ENCODE data around the gene B3GAT1. TPM values are rescaled to one million over a fixed set of nuclear protein-coding genes. Genes with fewer than 3 reads are reported as not detected.

The B3GAT1 gene
- total RNA-seq, 1 experiment from 2014 or later: 0.05 TPM

DNA sequence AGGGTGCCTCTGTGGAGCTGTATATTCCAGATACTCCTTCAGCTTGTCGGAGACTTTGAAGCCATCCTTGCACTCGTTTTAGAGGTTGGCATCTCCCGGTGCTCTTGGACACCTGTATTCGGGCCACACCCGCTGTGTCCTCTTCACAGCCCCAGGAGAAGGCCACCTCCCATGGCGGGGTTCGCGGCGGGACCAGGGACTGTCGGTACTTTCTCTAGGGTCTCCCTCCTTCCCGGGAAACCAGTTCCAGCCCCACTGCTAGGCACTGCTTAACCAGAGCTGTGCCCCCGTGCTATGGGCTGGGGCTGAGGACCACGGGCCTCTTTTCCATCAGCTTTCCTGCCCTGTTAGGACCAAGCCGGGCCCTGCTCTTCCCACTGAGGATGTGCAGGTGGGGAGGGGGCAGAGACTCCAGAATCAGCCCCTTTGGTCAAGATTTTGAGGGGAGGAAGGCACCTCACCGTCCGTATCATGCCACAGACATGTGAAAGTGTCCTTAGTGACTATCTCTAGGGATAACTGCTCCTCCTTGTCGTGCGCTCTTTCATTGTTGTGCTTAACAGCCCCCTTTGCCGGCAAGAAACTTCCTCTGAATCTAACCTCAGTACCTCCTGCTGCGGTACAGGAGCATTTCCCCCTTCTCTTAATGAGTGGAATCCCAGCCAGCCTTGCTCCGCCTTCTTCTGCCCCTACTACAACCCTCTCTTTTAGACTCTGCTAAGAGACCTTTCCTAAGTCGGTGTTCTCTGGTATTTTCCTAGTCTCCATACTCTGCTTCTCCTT, 1.2 kb upstream of the B3GAT1 start:
- no peak for DNase-seq (ENCODE audit: extremely low read depth, low read depth)

DNA sequence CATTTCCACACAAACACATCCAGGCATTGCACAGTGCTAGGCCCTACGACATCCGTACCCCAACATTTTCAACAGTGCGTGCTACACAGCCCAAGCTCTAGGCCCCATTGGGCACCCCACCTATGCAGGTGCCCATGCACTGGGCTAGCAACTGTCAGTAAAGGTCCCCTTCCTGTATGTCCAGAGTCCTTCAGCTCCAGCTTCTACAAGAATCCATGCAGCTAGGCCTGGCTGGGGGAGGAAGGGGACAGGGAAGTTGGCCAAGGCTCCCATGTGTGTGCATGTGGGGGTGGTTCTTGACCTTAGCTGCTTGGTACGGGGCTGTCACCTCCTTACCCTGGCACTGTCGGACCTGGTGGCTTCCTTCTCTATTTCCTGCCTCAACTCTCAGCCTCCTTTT, 1.3 kb downstream of the B3GAT1 start:
- DNase-seq (ENCODE audit: extremely low read depth, low read depth): no peak

DNA sequence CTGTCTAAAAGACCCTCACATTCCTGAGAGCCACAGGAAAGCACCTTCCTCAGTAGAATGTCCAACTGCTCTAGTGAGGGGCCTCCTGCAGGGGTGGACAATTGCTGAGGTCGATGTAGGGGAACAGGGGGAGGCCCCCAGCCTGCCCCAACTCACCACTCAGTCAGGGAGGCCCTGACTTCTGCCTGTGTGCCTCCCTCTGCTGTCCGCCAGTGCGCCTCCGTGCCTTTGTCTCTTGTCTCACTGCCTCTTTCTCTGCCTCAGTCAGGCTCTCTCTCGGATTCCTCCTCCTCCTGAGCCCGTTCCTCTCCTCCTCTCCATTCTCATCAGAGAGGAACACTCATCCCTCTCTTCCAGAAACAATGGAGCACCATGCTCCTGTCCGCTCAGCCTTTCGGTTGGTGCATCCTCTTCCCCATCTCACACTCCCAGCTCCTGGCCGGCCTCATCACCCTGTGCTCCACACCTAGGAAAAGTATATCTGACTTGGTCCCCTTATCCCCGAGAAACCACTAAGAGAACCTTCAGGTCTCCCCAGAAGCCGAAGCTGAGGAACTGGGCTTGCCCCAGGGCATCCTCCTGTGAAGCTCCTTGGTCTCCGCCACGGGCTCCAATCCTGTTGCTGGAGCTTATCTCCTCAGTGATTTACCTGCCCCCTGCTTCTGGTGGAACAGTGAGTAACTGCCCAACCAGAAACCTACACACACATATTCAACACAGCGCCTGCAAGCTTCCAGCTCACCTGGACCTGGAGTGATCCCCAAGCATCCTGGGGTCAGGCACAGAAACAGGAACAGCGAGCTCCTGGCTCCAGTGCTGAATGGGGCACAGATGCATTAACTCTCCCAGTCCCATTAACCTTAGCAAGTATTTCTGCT, 2.3 kb downstream of the B3GAT1 start:
- DNase-seq (ENCODE audit: extremely low read depth, low read depth): no peak

DNA sequence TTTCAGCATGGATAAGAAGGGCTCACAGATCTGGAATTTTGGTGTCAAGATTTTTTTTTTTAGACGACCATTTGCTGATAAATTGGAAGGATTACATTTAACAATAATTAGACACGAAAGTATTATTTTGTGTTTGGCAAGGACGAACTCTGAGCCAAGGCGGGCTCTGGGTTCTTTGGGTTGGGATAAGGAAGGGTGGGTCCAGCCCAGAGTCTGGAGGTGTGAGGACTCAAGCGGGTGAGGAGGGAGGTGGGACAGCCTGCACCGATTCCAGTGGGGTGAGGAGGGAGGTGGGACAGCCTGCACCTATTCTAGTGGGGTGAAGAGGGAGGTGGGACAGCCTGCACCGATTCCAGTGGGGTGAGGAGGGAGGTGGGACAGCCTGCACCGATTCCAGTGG, 4.1 kb downstream of the B3GAT1 start:
- DNase-seq (ENCODE audit: extremely low read depth, low read depth): no peak

DNA sequence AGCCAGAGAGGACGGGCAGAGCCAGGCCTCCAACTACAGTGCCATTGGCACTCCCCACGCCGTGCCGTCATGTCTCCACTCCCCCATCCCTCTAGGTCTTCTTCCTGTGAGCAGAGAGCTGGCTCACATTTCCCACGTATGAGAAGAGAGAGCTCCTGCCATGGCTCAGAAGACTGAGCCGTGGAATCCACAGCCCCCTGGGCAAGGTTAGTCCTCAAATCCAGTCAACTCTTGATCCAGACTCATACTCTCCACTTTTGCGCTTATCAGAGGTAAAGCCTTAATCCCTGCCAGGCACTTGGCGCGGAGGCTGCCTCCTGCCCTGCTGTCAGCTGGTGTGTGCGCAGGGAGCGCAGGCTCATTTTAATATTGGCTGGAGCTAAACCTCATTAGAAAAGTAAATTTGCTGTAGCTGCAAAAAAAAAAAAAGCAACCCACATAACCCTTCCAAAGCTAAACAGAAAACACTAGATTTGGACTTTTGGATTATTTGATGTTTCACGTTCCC, 4.7 kb downstream of the B3GAT1 start:
- no peak for DNase-seq (ENCODE audit: extremely low read depth, low read depth)

DNA sequence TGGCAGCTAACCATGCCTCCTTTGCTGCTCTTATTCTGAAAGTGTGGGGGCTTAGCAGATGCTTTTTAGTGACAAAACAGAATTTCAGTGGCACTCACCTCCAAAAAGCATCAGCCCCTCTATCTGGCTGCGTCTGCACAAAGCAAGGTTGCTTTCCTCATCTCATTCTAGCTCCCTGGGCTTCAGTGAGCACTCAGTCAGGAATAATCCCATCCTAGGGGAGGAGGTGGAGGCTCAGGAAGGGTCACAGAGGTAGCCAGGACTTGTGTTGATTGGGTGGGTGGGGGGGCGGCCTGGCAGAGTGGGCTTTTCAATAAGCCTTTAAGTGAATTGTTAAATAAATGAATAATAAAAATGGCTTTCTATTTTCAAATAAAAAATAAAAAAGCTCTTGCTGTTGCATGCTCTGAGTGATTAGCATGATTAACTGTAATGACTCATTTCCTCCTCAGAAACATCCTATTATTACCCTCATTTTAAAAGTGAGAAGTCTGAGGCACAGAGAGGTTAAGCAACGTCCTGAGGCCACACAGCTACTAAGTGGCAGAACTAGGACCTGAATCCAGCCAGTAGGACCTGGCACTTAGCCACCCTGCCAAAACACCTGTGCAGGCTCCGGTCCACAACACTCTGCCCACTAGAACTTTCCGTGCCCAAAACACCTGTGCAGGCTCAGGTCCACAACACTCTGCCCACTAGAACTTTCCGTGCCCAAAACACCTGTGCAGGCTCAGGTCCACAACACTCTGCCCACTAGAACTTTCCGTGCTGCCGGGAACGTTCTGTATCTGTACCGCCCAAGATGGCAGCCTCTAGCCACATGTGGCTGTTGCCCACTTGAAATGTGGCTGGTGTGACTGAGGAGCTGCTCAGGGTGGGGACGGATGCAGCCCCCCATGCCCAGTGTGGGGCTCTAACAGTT, 5.5 kb downstream of the B3GAT1 start:
- DNase-seq (ENCODE audit: extremely low read depth, low read depth): no peak

DNA sequence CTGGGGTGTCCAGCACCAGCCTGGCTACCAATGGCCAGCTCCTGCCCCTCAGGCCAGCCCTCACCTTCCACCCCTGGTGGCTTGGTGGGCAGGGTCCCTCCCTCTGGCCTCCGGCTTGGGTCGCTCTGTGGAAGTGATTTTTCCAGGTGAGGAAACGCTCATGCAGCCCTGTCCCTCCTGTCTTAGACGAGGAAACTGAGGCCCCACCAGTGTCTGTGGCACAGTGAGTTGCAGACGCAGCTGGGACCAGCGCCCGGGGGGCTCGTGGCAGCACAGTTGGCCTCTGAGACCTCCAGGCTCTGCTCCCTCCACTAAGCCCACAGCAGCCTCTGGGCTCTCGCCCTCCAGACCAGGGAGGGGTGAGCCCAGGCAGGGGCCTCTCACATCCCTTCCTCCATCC, 6.2 kb downstream of the B3GAT1 start:
- DNase-seq (ENCODE audit: extremely low read depth, low read depth): no peak

DNA sequence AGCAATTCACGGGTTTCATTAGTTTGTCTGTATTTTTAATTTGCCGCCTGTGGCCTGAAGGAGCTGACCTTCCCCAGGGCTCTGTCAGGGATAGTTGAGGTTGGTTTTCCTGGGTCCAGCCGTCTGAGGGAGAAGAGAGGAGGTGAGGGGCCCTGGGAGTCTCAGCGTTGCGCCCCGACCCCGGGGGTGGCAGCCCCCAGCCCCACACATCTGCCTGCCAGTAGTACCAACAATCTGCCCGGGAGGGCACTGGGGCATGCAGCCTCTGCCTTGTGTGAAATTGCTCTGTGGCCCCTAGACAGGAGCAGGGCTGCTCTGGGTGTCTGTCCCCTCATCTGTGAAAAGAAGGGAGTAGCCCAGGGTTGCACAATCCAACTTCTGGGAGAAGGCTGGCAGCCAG, 6.6 kb downstream of the B3GAT1 start:
- DNase-seq (ENCODE audit: extremely low read depth, low read depth): no peak

DNA sequence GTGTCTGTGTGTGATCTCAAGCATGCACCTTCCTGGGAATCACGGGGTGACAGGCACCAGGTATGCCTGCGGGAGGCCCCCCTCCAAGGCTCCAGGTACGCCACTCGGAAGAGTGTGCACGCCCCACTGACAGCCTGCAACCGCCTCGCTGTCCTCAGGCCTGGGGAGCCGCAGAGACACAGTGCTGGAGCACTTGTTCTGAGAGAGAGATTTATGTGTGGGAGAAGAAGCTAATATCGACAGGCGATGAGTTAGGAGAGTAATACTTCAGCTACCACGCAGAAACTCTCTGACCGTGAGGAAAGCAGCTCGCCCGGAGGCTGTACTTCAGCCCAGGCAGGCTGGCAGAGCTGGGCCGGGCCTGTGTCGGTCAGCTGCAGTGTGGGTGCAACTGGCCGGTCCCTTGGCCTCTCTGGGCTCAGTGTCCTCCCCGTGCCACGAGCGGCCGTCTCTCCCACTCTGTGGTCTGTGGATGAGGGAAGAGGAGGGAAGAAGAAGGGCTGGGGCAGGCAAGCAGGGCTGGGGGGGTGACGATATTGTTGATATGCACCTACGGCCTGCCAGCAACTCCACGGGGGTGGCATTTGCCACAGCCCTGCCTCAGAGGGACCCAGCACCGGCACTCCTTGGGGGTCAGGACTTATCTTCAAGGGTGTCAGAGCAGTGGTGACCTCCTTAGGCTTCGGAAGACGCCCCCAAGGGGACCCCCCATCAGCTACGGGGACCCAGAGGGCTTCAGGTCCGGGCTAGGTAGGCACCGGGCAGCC, 7.3 kb downstream of the B3GAT1 start:
- DNase-seq (ENCODE audit: extremely low read depth, low read depth): no peak

DNA sequence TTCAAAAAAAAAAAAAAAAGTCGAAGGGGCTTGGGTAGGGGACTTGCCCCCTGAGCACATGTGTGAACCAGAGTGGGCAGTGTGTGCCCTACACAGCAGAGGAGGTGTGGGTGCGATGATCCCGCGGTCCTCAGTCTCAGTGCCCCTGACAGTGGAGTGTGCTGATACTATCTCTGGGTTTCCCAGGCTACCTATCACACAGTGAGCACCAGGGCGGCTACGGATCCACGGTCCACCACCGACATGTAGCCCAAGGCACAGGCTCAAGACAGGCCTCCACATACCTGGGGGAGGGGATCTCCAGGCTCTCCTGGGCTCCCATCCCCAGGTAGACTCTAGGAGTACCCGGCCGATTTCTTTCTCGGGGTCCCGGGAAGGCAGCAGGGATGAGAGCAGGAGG, 9.1 kb downstream of the B3GAT1 start:
- DNase-seq (ENCODE audit: extremely low read depth, low read depth): no peak

DNA sequence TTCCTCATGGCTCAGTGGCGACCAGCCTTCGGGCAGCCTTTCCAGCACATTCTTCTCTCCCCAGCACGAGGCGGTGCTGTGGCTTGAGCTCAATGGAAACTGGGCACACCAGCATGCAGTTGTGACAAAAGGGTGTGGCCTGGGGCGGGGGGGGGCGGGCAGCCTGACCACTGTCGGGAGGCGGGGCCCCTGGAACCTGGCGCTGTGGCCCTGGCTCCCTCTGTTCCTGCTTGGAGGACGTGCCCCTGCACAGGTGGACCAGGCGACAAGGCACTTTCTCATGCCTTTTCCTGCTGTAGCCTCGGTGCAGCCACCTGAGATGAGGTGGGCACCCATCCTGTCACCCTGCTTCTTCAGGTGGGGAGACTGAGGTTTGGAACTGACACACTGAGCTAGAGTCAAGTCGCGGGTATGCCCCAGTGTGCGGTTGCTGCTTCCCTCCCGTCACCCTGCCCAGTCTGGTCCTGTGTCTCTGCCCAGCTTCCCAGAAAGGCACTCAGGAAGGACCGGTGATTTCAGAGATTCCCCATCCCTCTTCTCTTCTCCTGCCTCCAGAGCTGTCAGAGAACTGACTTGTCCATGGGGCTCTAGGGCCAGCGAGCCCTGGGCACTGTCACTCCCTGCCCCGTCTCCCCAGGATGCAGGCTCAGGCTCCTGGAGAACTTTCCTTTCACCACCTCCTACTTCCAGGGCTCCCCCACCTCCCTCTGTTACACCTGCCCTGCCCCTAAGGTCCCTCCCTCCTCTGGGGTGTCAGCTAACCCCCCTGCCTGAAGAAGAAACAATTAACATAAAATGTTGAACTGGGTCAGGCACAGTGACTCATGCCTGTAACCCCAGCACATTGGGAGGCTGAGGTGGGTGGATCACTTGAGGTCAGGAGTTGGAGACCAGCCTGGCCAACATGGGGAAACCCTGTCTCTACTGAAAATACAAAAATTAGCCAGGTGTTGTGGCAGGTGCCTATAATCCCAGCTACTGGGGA, 9.9 kb downstream of the B3GAT1 start:
- no peak for DNase-seq (ENCODE audit: extremely low read depth, low read depth)

DNA sequence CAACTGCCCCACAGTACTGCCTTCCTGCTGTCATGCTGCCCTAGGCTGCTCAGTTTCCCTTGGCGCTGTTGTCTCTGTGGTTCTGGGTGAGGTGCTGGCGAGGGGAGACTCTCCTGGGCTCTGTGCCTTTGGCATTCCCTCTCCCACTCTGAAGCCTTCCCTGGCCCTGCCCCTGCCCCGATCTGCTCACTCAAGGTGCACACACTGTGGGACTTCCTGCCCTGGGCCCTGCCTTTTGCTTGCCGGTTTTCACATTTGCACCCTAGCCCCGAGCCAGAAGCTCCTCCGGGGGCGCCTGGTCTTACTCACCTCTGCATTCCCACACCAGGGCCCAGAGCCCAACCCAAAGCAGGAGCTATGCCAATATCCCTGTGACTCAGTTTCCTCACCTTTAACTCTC, 12.0 kb downstream of the B3GAT1 start:
- DNase-seq (ENCODE audit: extremely low read depth, low read depth): no peak

DNA sequence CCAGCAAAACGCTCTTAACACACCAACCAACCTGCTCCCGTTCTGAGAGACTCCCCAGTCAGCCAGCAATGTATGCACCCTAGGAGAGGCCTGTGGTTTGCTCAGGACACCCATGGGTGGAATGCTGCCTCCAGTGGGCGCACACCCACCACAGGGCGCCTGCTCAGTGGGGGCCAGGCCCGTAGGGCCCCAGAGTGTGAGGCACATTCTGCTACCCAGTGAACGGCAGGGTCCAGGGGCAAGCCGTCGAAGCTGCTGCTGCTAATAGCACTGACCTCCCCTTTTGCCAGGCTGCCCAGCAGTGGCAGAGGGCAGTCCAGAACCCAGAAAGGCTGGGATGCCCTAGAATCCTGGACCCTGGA, 12.8 kb downstream of the B3GAT1 start:
- no peak for DNase-seq (ENCODE audit: extremely low read depth, low read depth)

DNA sequence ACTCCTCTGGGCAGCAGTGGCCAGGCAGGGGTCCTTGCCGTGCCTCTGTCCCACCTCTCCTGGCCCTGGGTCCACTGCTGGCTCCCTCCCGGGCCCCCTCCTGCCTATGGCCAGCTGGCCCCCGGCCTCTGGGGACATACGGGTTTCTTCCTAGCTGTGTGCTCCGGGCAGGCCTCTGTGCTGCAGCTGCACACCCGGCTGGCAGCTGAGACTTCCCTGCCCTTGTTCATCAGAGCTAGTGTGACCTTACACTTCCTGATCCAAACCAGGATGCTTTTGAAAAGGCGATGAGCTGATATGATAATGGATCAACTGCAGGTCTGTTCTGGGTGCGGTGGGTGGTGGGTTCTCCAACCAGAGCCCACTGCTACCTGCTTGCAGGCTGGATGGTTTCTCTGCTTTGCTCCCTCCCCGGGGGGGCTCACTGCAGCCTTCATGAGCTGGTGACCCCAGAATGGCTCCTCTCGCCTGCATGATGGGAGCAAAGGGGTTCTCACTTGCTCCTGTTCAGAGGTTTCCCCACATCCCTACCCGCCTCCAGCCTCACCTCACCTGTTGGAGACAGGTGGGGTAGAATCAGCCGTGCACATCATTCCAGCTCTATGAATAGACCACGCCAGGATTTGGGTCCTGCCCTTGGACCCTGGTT, 13.3 kb downstream of the B3GAT1 start:
- DNase-seq (ENCODE audit: extremely low read depth, low read depth): no peak

DNA sequence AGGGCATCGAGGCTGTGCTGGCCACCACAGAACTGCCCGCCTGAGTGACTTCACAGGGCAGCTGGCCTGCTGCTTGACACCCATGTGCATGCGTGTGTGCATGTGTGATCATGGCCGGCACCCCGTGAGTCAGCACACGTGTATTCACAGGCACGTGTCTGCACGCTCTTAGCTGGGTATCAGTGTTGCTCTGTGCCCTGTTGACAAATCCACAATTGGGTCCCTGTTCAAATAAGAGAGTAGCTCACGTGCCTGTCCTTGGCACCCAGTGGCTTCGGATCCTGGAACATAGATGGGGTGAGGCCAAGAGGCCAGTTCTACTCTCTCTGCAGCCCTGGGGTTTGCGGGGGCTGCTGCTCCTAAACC, 14.0 kb downstream of the B3GAT1 start:
- no peak for DNase-seq (ENCODE audit: extremely low read depth, low read depth)

DNA sequence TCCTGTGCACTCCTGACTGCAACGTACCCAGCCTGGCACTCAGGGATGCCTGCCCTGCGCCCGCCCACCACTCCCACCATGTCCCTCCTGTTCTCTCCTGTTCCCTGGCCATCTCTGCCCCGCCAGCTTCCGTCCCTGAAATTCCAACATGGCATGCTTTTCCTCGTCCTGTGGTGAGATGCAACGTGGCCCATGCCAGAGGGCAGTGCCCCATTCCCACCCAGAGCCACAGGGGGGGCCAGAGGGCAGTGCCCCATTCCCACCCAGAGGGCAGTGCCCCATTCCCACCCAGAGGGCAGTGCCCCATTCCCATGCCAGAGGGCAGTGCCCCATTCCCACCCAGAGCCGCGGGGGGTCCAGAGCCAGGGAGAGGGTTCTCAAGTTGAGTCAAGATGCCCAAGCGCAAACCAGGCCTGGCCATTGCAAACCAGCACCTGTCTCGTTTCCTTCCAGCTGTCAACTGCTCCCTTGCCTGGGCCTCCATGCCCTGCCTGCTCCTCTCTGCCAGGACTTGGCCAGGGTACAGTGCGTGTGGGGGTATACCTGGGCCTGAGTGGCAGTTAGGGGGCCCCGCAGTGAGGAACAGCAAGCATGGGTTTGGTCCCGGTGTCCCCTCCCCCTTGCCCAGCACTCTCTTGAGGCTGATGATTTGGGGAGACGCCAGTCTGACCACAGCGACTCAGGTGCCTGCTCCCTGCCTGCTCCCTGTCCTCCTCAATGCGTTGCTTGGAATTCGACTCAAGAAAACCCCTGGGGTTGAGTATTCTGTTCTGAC, 14.6 kb downstream of the B3GAT1 start:
- no peak for DNase-seq (ENCODE audit: extremely low read depth, low read depth)

DNA sequence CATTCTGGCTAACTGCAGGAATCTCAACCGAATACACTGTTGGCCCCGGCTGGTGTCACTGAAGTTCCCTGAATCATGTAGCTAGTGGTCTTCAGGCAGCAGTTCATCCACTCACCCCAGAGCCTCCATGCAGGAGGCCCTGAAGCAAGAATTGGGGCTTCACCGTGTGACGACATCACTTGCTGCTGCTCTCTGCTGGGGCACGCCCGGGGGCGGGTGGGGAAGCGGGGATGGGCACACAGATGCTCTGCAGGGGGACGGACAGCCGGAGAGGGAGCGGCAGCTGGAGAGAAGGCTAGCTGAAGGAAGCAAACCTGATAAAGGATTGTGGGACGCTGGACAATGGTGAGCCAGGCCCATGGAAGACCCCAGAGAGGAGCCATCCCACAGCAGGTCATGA, 17.0 kb downstream of the B3GAT1 start:
- no peak for DNase-seq (ENCODE audit: extremely low read depth, low read depth)

DNA sequence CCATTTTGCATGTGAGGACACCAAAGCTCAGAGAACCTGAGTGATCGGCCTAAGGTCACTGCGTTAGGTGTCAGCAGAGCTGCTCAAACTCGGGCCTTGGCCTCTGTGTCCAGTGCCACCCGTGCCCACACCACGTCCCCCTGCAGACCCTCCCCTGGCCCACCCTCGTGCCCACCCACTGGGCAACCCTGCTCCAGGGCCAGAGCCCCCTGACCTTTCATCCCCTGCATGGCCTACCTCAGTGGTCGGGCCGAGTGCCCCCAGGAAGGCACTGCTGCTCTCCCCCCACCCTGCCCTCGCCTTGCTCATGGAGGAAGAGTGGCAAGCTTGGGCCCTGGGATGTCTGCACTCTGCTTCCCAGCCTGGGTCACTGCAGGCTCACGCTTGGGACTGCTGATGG, 17.7 kb downstream of the B3GAT1 start:
- no peak for DNase-seq (ENCODE audit: extremely low read depth, low read depth)
